ENCODE measurements around the gene ITPR2. TPM values are rescaled to one million over a fixed set of nuclear protein-coding genes. Genes with fewer than 3 reads are reported as not detected.

Gene ITPR2
- total RNA-seq, 1 donor from 2014 or later, result 48.1 TPM

- TF ChIP-seq POLR2A (IDR thresholded peaks at IDR 0.05), result no peak
- TF ChIP-seq, protein P1, sequence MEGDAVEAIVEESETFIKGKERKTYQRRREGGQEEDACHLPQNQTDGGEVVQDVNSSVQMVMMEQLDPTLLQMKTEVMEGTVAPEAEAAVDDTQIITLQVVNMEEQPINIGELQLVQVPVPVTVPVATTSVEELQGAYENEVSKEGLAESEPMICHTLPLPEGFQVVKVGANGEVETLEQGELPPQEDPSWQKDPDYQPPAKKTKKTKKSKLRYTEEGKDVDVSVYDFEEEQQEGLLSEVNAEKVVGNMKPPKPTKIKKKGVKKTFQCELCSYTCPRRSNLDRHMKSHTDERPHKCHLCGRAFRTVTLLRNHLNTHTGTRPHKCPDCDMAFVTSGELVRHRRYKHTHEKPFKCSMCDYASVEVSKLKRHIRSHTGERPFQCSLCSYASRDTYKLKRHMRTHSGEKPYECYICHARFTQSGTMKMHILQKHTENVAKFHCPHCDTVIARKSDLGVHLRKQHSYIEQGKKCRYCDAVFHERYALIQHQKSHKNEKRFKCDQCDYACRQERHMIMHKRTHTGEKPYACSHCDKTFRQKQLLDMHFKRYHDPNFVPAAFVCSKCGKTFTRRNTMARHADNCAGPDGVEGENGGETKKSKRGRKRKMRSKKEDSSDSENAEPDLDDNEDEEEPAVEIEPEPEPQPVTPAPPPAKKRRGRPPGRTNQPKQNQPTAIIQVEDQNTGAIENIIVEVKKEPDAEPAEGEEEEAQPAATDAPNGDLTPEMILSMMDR (IDR thresholded peaks at IDR 0.05), result no peak
- no peak for TF ChIP-seq POLR2AphosphoS5 (IDR thresholded peaks at IDR 0.05; ENCODE audit: insufficient read depth in 1 of 2, low read depth in 1 of 2)
- intact Hi-C loops (cut with DNase I), result no loop called here
These were observed 538.0 kb downstream of the ITPR2 start for GRCh38 chr12:26295001-26295400.

DNA sequence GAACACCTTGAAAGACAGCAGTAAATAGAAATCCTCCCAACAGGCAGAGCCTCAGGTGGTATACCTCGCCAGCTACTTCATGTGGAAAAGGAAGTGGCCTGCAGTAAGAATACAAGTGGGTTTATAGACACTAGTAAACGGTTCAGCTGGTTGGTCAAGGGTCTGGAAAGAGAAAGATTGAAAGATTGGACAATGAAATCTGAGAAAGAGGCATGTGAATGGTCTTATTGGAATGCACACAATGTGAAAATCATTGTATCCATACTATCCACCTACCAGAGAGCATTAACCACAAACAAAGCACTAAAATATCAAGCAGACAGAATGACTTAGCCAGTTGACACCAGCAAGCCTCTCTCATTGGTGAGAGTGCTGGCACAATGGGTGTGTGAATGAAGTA, 539.4 kb downstream of the ITPR2 start:
- intact Hi-C loops (cut with DNase I), result no loop called here
- Histone ChIP-seq H3K36me3 (no peaks in the 10 kb centered on the region), H3K27ac (no peak overlapping the region), H3K4me3 (no peak overlapping the region), H3K9me3 (no peaks in the 10 kb centered on the region), H3K27me3 (no peaks in the 10 kb centered on the region), H3K4me1 (peaks cover 5% of the 10 kb centered on the region)
- no peak for DNase-seq (ENCODE audit: extremely low spot score in 2 of 2)
- no peak for TF ChIP-seq POLR2A (IDR thresholded peaks at IDR 0.05)
- TF ChIP-seq, protein P1 (IDR thresholded peaks at IDR 0.05), result no peak

More at GRCh38 chr12:26295001-26295400, 538.0 kb downstream of the ITPR2 start:
- Histone ChIP-seq H3K36me3 (no peaks in the 10 kb centered on the region), H3K4me1 (peaks cover 15% of the 10 kb centered on the region), H3K9me3 (no peaks in the 10 kb centered on the region), H3K27ac (no peak overlapping the region), H3K27me3 (no peaks in the 10 kb centered on the region), H3K4me3 (no peak overlapping the region)
- DNase-seq (ENCODE audit: extremely low spot score in 2 of 2), result no peak

DNA sequence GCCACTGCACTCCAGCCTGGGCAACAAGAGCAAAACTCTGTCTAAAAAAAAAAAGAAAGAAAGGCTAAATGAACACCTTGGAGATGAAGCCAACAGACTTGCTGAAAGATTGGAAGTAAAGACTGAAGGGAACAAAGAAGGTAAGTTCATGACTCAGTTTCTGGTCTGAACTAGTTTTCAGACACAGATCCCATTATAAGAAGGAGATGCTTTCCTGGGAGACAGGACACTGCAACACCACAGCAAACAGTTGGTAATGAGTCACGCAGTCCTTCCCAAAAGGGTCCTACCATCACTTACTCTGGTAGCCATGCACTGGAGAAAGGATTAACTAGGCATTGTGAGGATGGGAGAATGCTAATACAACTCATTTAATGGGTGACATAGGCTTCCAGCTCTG, 540.4 kb downstream of the ITPR2 start:
- intact Hi-C loops (cut with DNase I), result no loop called here
- DNase-seq (ENCODE audit: extremely low spot score in 2 of 2), result no peak
- Histone ChIP-seq H3K27me3 (no peaks in the 10 kb centered on the region), H3K4me1 (peaks cover 12% of the 10 kb centered on the region), H3K9me3 (no peaks in the 10 kb centered on the region), H3K36me3 (no peaks in the 10 kb centered on the region), H3K4me3 (no peak overlapping the region), H3K27ac (no peak overlapping the region)
- TF ChIP-seq POLR2A (IDR thresholded peaks at IDR 0.05), result no peak

- intact Hi-C loops (cut with DNase I), result no loop called here
- no peaks in the 10 kb centered on the region for H3K9me3 ChIP-seq
- peaks cover 13% of the 10 kb centered on the region for H3K4me1 ChIP-seq
- TF ChIP-seq POLR2A (IDR thresholded peaks at IDR 0.05), result no peak
- TF ChIP-seq, protein P1 (IDR thresholded peaks at IDR 0.05), result no peak
- no peak for TF ChIP-seq POLR2AphosphoS5 (IDR thresholded peaks at IDR 0.05; ENCODE audit: insufficient read depth in 1 of 2, low read depth in 1 of 2)
- no peak overlapping the region for H3K4me3 ChIP-seq
- H3K27me3 ChIP-seq, result no peaks in the 10 kb centered on the region
- H3K36me3 ChIP-seq, result no peaks in the 10 kb centered on the region
- no peak overlapping the region for H3K27ac ChIP-seq
- no peak for DNase-seq (ENCODE audit: extremely low spot score in 2 of 2)
These were observed 542.4 kb downstream of the ITPR2 start for GRCh38 chr12:26290565-26290964.

GRCh38 chr12:26287671-26288381, 545.2 kb downstream of the ITPR2 start:
- no peak for DNase-seq (ENCODE audit: extremely low spot score in 2 of 2)
- Histone ChIP-seq H3K36me3 (no peaks in the 10 kb centered on the region), H3K9me3 (no peaks in the 10 kb centered on the region), H3K27me3 (no peaks in the 10 kb centered on the region), H3K4me3 (no peak overlapping the region), H3K4me1 (peaks cover 13% of the 10 kb centered on the region), H3K27ac (no peak overlapping the region)
- TF ChIP-seq, protein P1 (IDR thresholded peaks at IDR 0.05), result no peak
- no peak for TF ChIP-seq POLR2A (IDR thresholded peaks at IDR 0.05)
- no peak for TF ChIP-seq POLR2AphosphoS5 (IDR thresholded peaks at IDR 0.05; ENCODE audit: insufficient read depth in 1 of 2, low read depth in 1 of 2)
- intact Hi-C loops (cut with DNase I), result loop anchor here (10.0 kb wide), 2 partner anchors 93 to 163 kb away; partner anchors contain the start of genes BHLHE41 and SSPN

Small RNA genes within 50 kb of the gene (small RNA-seq; reads per million reads assigned to genes)
- not detected for gene RNA5SP354

Other genes with a start within 250 kb of the ITPR2 start
- gene INTS13, start 104.8 kb upstream of the ITPR2 start, total RNA-seq, result 26.0 TPM
- 75.4 TPM for gene FGFR1OP2, start 105.3 kb upstream of the ITPR2 start, total RNA-seq
- gene TM7SF3, start 181.2 kb upstream of the ITPR2 start, total RNA-seq, result 65.3 TPM
- gene MED21, start 189.4 kb upstream of the ITPR2 start, total RNA-seq, result 46.4 TPM
- not detected for gene C12orf71, start 249.4 kb upstream of the ITPR2 start, total RNA-seq